ENCODE measurements around the gene DPM1. TPM values are rescaled to one million over a fixed set of nuclear protein-coding genes. Genes with fewer than 3 reads are reported as not detected.

DPM1 gene
- total RNA-seq, 3 donors from 2014 or later (not counting 1 experiment from before 2014, with no cell fraction given) = 21.2 to 26.1 (median 25.6) TPM

DNA sequence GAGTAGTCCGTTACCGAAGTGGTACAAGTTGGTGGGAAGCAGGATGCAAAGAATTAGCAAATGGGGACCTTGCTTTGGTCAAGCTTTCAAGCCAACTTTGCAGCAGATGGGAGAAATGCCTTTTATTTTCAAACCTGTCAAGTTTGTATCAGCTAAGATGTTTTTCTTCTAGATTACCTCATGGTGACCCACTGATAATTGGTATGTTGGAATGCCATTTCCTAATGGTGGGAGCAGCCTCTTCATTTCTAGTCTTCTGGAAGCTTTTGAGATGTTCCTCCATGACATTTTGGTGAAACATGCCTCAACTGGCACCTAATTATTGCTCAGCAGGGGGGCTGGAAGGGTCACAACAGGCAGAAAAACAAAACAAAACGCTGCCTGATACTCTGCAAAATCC lies 70.8 kb downstream of the DPM1 start:
- Histone ChIP-seq H3K4me1 (ENCODE audit: control insufficient read depth, insufficient read depth, low read length) (no peaks in the 10 kb centered on the region), H3K9me3 (ENCODE audit: control insufficient read depth, insufficient read depth, low read length) (no peaks in the 10 kb centered on the region), H3K27me3 (ENCODE audit: control insufficient read depth, insufficient read depth, low read length) (no peaks in the 10 kb centered on the region), H3K4me3 (ENCODE audit: low read length) (no peak overlapping the region), H3K27ac (ENCODE audit: low read length) (no peak overlapping the region), H3K36me3 (ENCODE audit: control insufficient read depth, insufficient read depth, low read length) (peaks cover 43% of the 10 kb centered on the region)
- H3K36me3 Mint-ChIP-seq = peaks cover 5% of the 10 kb centered on the region
- intact Hi-C loops (cut with micrococcal nuclease) = no loop called here
- H3K9me3 Mint-ChIP-seq = no peaks in the 10 kb centered on the region
- peaks cover 8 to 21% of the 10 kb centered on the region in 2 donors for H3K4me1 Mint-ChIP-seq
- ATAC-seq = no peak
- H3K27me3 Mint-ChIP-seq (ENCODE audit: low read depth in 2 of 2) = no peaks in the 10 kb centered on the region
- H3K27ac Mint-ChIP-seq = no peak overlapping the region
- DNase-seq = no peak
- WGBS (ENCODE audit: insufficient coverage) = 100% methylated on average over 3 of the region's 3 CpGs
- TF ChIP-seq, protein P1, sequence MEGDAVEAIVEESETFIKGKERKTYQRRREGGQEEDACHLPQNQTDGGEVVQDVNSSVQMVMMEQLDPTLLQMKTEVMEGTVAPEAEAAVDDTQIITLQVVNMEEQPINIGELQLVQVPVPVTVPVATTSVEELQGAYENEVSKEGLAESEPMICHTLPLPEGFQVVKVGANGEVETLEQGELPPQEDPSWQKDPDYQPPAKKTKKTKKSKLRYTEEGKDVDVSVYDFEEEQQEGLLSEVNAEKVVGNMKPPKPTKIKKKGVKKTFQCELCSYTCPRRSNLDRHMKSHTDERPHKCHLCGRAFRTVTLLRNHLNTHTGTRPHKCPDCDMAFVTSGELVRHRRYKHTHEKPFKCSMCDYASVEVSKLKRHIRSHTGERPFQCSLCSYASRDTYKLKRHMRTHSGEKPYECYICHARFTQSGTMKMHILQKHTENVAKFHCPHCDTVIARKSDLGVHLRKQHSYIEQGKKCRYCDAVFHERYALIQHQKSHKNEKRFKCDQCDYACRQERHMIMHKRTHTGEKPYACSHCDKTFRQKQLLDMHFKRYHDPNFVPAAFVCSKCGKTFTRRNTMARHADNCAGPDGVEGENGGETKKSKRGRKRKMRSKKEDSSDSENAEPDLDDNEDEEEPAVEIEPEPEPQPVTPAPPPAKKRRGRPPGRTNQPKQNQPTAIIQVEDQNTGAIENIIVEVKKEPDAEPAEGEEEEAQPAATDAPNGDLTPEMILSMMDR (IDR thresholded peaks at IDR 0.05) = no peak
- no peak overlapping the region for H3K4me3 Mint-ChIP-seq

DNA sequence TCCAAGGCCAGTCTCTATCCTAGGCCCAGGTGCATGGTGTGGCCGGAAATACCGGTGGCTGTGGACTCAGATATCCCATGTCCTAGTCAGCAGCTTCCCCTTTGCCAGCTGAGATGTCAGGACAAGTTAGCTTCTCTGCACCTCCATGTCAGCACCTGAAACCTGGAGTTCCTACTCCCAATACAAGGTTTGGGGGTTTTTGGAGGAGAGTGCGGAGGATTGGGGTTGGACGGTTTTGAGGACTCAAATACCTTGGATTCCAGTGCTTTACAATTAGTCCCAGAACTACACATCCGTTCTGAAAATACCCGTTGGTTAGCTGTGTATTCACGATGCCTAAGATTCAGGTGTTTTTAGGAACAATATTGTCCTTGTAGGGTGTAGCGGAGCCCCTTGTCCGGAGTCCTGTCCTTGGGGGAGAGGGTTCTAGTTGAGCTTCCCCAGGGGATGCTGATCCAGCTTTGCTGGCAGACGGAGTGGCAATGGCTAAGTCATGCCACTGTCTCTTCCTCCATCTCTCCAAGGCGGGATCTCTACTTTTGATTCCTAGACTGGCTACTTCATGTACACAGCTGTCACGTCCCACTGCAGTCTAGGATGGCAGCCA lies 72.0 kb downstream of the DPM1 start:
- Histone ChIP-seq H3K27me3 (ENCODE audit: control insufficient read depth, insufficient read depth, low read length) (no peaks in the 10 kb centered on the region), H3K27ac (ENCODE audit: low read length) (no peak overlapping the region), H3K4me3 (ENCODE audit: low read length) (no peak overlapping the region), H3K9me3 (ENCODE audit: control insufficient read depth, insufficient read depth, low read length) (no peaks in the 10 kb centered on the region), H3K4me1 (ENCODE audit: control insufficient read depth, insufficient read depth, low read length) (no peaks in the 10 kb centered on the region), H3K36me3 (ENCODE audit: control insufficient read depth, insufficient read depth, low read length) (peaks cover 31% of the 10 kb centered on the region)
- Mint-ChIP-seq H3K4me3 (no peak overlapping the region), H3K27ac (no peak overlapping the region), H3K9me3 (no peaks in the 10 kb centered on the region), H3K36me3 (no peaks in the 10 kb centered on the region), H3K27me3 (ENCODE audit: low read depth in 2 of 2) (no peaks in the 10 kb centered on the region), H3K4me1 (peaks cover 5 to 17% of the 10 kb centered on the region in 2 donors)
- DNase-seq = no peak
- TF ChIP-seq, protein P1 (IDR thresholded peaks at IDR 0.05) = no peak
- no peak for ATAC-seq
- intact Hi-C loops (cut with micrococcal nuclease) = no loop called here
- 85% methylated on average over 12 of the region's 12 CpGs for WGBS (ENCODE audit: insufficient coverage)

DNA sequence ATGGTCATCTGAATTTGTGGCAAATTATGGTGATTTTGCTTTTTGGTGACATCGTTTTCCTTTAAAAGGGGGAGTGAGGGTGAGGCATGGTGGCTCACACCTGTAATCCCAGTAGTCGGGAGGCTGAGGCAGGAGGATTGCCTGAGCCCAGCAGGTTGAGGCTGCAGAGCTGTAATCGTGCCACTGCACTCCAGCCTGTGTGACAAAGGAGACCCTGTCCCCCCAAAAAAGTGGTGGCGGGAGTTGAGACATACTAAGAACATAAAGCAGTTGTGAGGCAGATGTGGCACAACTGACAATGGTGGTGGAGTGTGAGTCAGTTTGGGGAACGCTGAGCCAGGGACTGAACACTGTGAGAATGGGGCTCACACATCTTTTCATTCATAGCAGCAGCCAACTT lies 72.6 kb downstream of the DPM1 start:
- Histone ChIP-seq H3K27me3 (ENCODE audit: control insufficient read depth, insufficient read depth, low read length) (no peaks in the 10 kb centered on the region), H3K9me3 (ENCODE audit: control insufficient read depth, insufficient read depth, low read length) (no peaks in the 10 kb centered on the region), H3K4me3 (ENCODE audit: low read length) (no peak overlapping the region), H3K27ac (ENCODE audit: low read length) (no peak overlapping the region), H3K36me3 (ENCODE audit: control insufficient read depth, insufficient read depth, low read length) (peaks cover 26% of the 10 kb centered on the region), H3K4me1 (ENCODE audit: control insufficient read depth, insufficient read depth, low read length) (no peaks in the 10 kb centered on the region)
- no peaks in the 10 kb centered on the region for H3K9me3 Mint-ChIP-seq
- no peaks in the 10 kb centered on the region for H3K36me3 Mint-ChIP-seq
- intact Hi-C loops (cut with micrococcal nuclease) = no loop called here
- 93% methylated on average over 5 of the region's 5 CpGs for WGBS (ENCODE audit: insufficient coverage)
- DNase-seq = no peak
- no peak overlapping the region for H3K4me3 Mint-ChIP-seq
- H3K27ac Mint-ChIP-seq = no peak overlapping the region
- ATAC-seq = no peak
- no peaks in the 10 kb centered on the region for H3K27me3 Mint-ChIP-seq (ENCODE audit: low read depth in 2 of 2)
- H3K4me1 Mint-ChIP-seq = peaks cover 5 to 17% of the 10 kb centered on the region in 2 donors
- TF ChIP-seq, protein P1 (IDR thresholded peaks at IDR 0.05) = no peak

DNA sequence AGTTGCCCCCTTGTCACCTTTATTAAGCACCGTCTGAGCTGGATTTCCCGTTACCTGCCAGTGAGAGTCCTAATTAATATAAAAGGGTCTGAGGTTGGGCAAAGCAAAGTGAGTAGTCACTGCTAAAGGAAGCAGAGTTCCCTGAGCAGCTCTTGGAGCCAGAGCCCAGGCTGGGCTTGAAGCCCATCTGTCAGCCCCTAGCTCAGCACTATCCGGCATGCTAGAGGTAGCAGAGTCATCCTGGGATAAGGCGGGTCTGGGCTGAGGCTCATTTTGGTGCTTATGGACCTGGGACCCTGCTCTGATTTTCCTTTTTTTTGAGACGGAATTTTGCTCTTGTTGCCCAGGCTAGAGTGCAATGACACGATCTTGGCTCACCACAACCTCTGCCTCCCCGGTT lies 73.3 kb downstream of the DPM1 start:
- Mint-ChIP-seq H3K27ac (no peak overlapping the region), H3K27me3 (ENCODE audit: low read depth in 2 of 2) (no peaks in the 10 kb centered on the region), H3K4me1 (peaks cover 5 to 17% of the 10 kb centered on the region in 2 donors), H3K9me3 (no peaks in the 10 kb centered on the region), H3K36me3 (no peaks in the 10 kb centered on the region), H3K4me3 (no peak overlapping the region)
- no peak overlapping the region for H3K27ac ChIP-seq (ENCODE audit: low read length)
- no peaks in the 10 kb centered on the region for H3K4me1 ChIP-seq (ENCODE audit: control insufficient read depth, insufficient read depth, low read length)
- no peaks in the 10 kb centered on the region for H3K27me3 ChIP-seq (ENCODE audit: control insufficient read depth, insufficient read depth, low read length)
- no peak for DNase-seq
- TF ChIP-seq, protein P1 (IDR thresholded peaks at IDR 0.05) = no peak
- H3K4me3 ChIP-seq (ENCODE audit: low read length) = no peak overlapping the region
- ATAC-seq = no peak
- 94% methylated on average over 7 of the region's 7 CpGs for WGBS (ENCODE audit: insufficient coverage)
- H3K9me3 ChIP-seq (ENCODE audit: control insufficient read depth, insufficient read depth, low read length) = no peaks in the 10 kb centered on the region
- intact Hi-C loops (cut with micrococcal nuclease) = no loop called here
- peaks cover 22% of the 10 kb centered on the region for H3K36me3 ChIP-seq (ENCODE audit: control insufficient read depth, insufficient read depth, low read length)
